Common myeloid progenitor, CD34-positive (primary cell): ENCODE measurements around the gene TCERG1.

Source experiments
- CTCF ChIA-PET: fragments of 350-600 bp; sonication (Branson Sonifier 250); formaldehyde crosslinking; loops from one replicate; lab custom pipeline; 2021; ENCODE audit warnings: antibody characterized with exemption; lab: Charles Lee
- POLR2A ChIA-PET: fragments of 350-600 bp; sonication (Branson Sonifier 250); formaldehyde crosslinking; loops from one replicate; lab custom pipeline; 2021; ENCODE audit warnings: antibody characterized with exemption; lab: Charles Lee
- DNase-seq, 3 donors: peaks; one replicate each; pipeline versions ENCODE4 v3.0.0 to v3.0.0-alpha.2; 2013
- H3K27ac ChIP-seq, 2 experiments: 1 replicate in 1 of 2; 2 replicates in 1 of 2; pipeline ENCODE4 v1.7.0; 2013; ENCODE audit warnings: inconsistent platforms in 2 of 2, low read length in 2 of 2, mild to moderate bottlenecking in 2 of 2, low read depth in 1 of 2, moderate library complexity in 1 of 2; ENCODE audit not compliant: severe bottlenecking in 2 of 2, insufficient read depth in 1 of 2, poor library complexity in 1 of 2
- H3K27me3 ChIP-seq, 5 experiments: replicated peaks in 2 of 5; 1 replicate in 3 of 5; 2 replicates in 2 of 5; pipeline versions ENCODE4 v1.6.1 to v1.7.0; 2013; ENCODE audit warnings: low read length in 4 of 5, mild to moderate bottlenecking in 2 of 5, moderate library complexity in 2 of 5, inconsistent platforms in 1 of 5; ENCODE audit not compliant: insufficient read depth in 5 of 5, control insufficient read depth in 4 of 5
- H3K36me3 ChIP-seq, 4 experiments: 1 replicate in 2 of 4; 2 replicates in 2 of 4; pipeline versions ENCODE4 v1.6.1 to v1.7.0; 2013; ENCODE audit warnings: low read length in 3 of 4, control low read depth in 1 of 4, mild to moderate bottlenecking in 1 of 4; ENCODE audit not compliant: control insufficient read depth in 4 of 4, insufficient read depth in 4 of 4
- H3K4me1 ChIP-seq, 4 experiments: 1 replicate in 3 of 4; 2 replicates in 1 of 4; pipeline versions ENCODE4 v1.6.1 to v1.7.1; 2013; ENCODE audit warnings: low read length in 3 of 4, mild to moderate bottlenecking in 3 of 4, control low read depth in 1 of 4, inconsistent platforms in 1 of 4, moderate library complexity in 1 of 4; ENCODE audit not compliant: control insufficient read depth in 4 of 4, insufficient read depth in 4 of 4; ENCODE audit errors: control extremely low read depth in 1 of 4
- H3K4me3 ChIP-seq, 7 experiments: 1 replicate in 4 of 7; 2 replicates in 3 of 7; pipeline versions ENCODE4 v1.5.1 to v1.7.0; 2013; ENCODE audit warnings: mild to moderate bottlenecking in 7 of 7, low read length in 6 of 7, moderate library complexity in 6 of 7, inconsistent platforms in 2 of 7, low read depth in 2 of 7, control low read depth in 1 of 7; ENCODE audit not compliant: insufficient read depth in 4 of 7, control insufficient read depth in 1 of 7; ENCODE audit errors: extremely low read depth in 1 of 7
- H3K9me3 ChIP-seq, 5 experiments: 1 replicate in 4 of 5; 2 replicates in 1 of 5; pipeline versions ENCODE4 v1.6.1 to v1.7.1; 2013; ENCODE audit warnings: low read length in 4 of 5, mild to moderate bottlenecking in 2 of 5, inconsistent platforms in 1 of 5, low read depth in 1 of 5, moderate library complexity in 1 of 5; ENCODE audit not compliant: control insufficient read depth in 4 of 5, insufficient read depth in 2 of 5; ENCODE audit errors: control extremely low read depth in 1 of 5
- WGBS: methylation state at CpG from one replicate; pipeline ENCODE4 v1.1.5; 2013; ENCODE audit not compliant: insufficient coverage; 5-methylcytosine and 5-hydroxymethylcytosine counted together

Gene TCERG1

DNA sequence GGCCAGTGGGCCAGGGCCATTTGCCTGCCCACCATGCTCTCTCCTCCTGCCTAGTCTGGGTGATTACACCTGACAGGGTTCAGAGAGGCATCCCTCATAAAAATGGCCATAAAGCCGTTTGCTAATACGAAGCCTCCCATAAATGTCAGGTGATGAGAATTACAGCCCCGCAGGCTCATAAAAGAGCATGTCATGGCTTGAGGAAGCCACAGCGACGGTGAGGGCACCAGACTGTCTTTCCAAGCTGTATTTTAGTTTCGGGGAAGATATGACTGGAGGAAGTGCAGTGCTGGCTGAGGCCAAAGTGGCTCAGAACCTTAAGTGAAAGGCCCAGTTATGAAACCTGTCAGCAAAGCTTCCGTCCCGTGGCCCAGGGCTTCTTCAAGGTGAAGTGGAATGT is 18.5 kb upstream of the TCERG1 start:
- CTCF ChIA-PET = interaction anchor here (0.7 to 5.6 kb wide), 12 partner anchors 11 to 231 kb away, joined by 3 to 42 read pairs (median 4); no protein-coding TSS in a partner anchor
- no peaks in the 10 kb centered on the region for H3K9me3 ChIP-seq
- POLR2A ChIA-PET = interaction anchor here (0.5 kb wide), 1 partner anchor 231 kb away, joined by 3 read pairs; no protein-coding TSS in a partner anchor
- H3K4me1 ChIP-seq = no peaks in the 10 kb centered on the region
- peaks cover 0 to 6% (median 2%) of the 10 kb centered on the region in 5 experiments for H3K27me3 ChIP-seq
- no peak overlapping the region for H3K27ac ChIP-seq
- no peak overlapping the region for H3K4me3 ChIP-seq
- 52% methylated on average over 6 of the region's 8 CpGs for WGBS
- no peaks in the 10 kb centered on the region for H3K36me3 ChIP-seq
- peak in 2 of 3 donors; percentile 7 to 18 for DNase-seq

- CTCF ChIA-PET = interaction anchor here (3.4 kb wide), 1 partner anchor 11 kb away, joined by 17 read pairs; no protein-coding TSS in a partner anchor
- Histone ChIP-seq H3K9me3 (no peaks in the 10 kb centered on the region), H3K27me3 (peaks cover 0 to 14% (median 5%) of the 10 kb centered on the region in 5 experiments), H3K4me3 (no peak overlapping the region), H3K4me1 (no peaks in the 10 kb centered on the region), H3K27ac (no peak overlapping the region), H3K36me3 (no peaks in the 10 kb centered on the region)
- POLR2A ChIA-PET = interaction anchor here (0.6 kb wide), 1 partner anchor 155 kb away, joined by 3 read pairs; no protein-coding TSS in a partner anchor
- no peak for DNase-seq
- WGBS = 90% methylated on average over 1 of the region's 1 CpG
Observed at GRCh38 chr5:146440353-146440752, 6.8 kb upstream of the TCERG1 start.

- no peak for DNase-seq
- peaks cover 0 to 14% (median 3%) of the 10 kb centered on the region in 5 experiments for H3K27me3 ChIP-seq
- POLR2A ChIA-PET = interaction anchor here (0.6 kb wide), 1 partner anchor 156 kb away, joined by 3 read pairs; no protein-coding TSS in a partner anchor
- H3K4me3 ChIP-seq = no peak overlapping the region
- H3K27ac ChIP-seq = no peak overlapping the region
- H3K9me3 ChIP-seq = no peaks in the 10 kb centered on the region
- WGBS = 95% methylated on average over 4 of the region's 5 CpGs
- CTCF ChIA-PET = interaction anchor here (3.4 kb wide), 1 partner anchor 12 kb away, joined by 17 read pairs; no protein-coding TSS in a partner anchor
- no peaks in the 10 kb centered on the region for H3K36me3 ChIP-seq
- no peaks in the 10 kb centered on the region for H3K4me1 ChIP-seq
Observed at GRCh38 chr5:146440870-146441495, 6.2 kb upstream of the TCERG1 start.

GRCh38 chr5:146441896-146442295 is 5.2 kb upstream of the TCERG1 start:
- Histone ChIP-seq H3K9me3 (no peaks in the 10 kb centered on the region), H3K36me3 (no peaks in the 10 kb centered on the region), H3K4me3 (no peak overlapping the region), H3K4me1 (no peaks in the 10 kb centered on the region), H3K27ac (no peak overlapping the region), H3K27me3 (peaks cover 0 to 10% (median 3%) of the 10 kb centered on the region in 5 experiments)
- no CpG with 5 or more reads among the region's 2 CpGs for WGBS
- CTCF ChIA-PET = interaction anchor here (1.2 to 3.4 kb wide), 2 partner anchors 13 to 432 kb away, joined by 3 to 17 read pairs; no protein-coding TSS in a partner anchor
- POLR2A ChIA-PET = no interaction called here
- no peak for DNase-seq

- H3K4me1 ChIP-seq = peaks cover 7 to 21% (median 17%) of the 10 kb centered on the region in 4 experiments
- no peaks in the 10 kb centered on the region for H3K27me3 ChIP-seq
- CTCF ChIA-PET = interaction anchor here (1.2 to 1.4 kb wide), 2 partner anchors 20 to 25 kb away, joined by 3 to 4 read pairs; no protein-coding TSS in a partner anchor
- peak; percentile 68 to 87 (median 86) for DNase-seq
- H3K36me3 ChIP-seq = no peaks in the 10 kb centered on the region
- H3K4me3 ChIP-seq = peak overlapping the region; percentile 87 to 99 (median 89)
- POLR2A ChIA-PET = interaction anchor here (0.6 kb wide), 1 partner anchor 509 kb away, joined by 3 read pairs; no protein-coding TSS in a partner anchor
- WGBS = 0% methylated on average over 18 of the region's 20 CpGs
- H3K9me3 ChIP-seq = no peaks in the 10 kb centered on the region
- peak overlapping the region; percentile 96 to 99 for H3K27ac ChIP-seq
Observed at GRCh38 chr5:146447734-146448380, 724 bp downstream of the TCERG1 start.

DNA sequence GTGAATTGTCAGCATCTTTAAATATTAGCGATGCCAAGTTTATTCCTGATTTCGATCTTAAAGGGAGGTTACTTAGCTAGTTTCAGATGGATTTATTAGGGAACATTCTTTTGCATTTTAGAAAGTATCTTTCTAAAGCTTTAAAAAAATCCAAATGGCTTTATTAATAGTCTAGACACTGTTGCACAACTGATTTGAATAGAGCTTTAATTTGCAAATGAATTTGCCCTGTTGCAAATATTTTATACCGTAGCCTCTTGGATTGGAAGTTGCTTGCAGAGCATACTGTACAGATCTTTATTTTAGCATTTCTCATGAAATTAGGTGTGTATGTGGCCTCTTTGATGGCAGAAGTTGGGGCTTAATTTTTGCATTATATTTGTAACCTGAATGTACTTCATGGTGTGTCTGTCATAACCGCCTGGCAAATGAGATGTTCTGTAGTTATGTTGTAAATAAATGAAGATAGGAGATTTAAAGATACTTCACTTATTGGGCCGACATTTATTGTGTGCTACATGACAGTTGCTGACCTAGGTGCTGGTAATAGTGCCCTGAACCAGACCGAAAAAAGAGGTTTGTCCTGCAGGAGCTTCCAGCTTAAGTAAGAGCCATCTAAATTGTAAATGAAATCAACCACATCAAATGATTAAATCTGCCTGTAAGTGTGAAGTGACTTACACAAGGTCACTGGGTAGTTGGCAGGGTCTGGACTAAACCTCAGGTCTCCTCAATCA is 1.8 kb downstream of the TCERG1 start:
- 89% methylated on average over 3 of the region's 6 CpGs for WGBS
- Histone ChIP-seq H3K27ac (peak overlapping the region in 1 of 2 experiments; percentile 99), H3K4me1 (peaks cover 7 to 21% (median 17%) of the 10 kb centered on the region in 4 experiments), H3K27me3 (no peaks in the 10 kb centered on the region), H3K36me3 (no peaks in the 10 kb centered on the region), H3K4me3 (peak overlapping the region in 5 of 7 experiments; percentile 87 to 99 (median 88)), H3K9me3 (no peaks in the 10 kb centered on the region)
- POLR2A ChIA-PET = no interaction called here
- CTCF ChIA-PET = interaction anchor here (1.2 to 2.0 kb wide), 3 partner anchors 19 to 79 kb away, joined by 5 to 7 read pairs (median 6); no protein-coding TSS in a partner anchor
- no peak for DNase-seq
